G401 (cell line): ENCODE data around the gene FOSL2. TPM values are rescaled to one million over a fixed set of nuclear protein-coding genes. Genes with fewer than 3 reads are reported as not detected.

ENCODE experiments used
- DNase-seq: peaks from one replicate; pipeline ENCODE4 v3.0.0-alpha.2; 2015; ENCODE audit warnings: low spot score
- in situ Hi-C: cut with HindIII; loops from 2 replicates; pipeline ENCODE4 v1.10.0; 2016; ENCODE audit warnings: low sequenced_read_pairs, mixed read lengths
- total RNA-seq: library from RNA; depleted of rRNA; stranded (reverse); fragments of >200 nt; shearing (Covaris generic); gene quantifications from 2 replicates; pipeline ENCODE4 v1.2.3, GENCODE V29; 2014

FOSL2 gene
- total RNA-seq, 1 experiment from 2014 or later, result 16.1 TPM

GRCh38 chr2:28356095-28356911 lies 36.4 kb upstream of the FOSL2 start:
- in situ Hi-C loops, result no loop called here
- DNase-seq, result peak; percentile 47

GRCh38 chr2:28357055-28357454 lies 35.6 kb upstream of the FOSL2 start:
- DNase-seq, result no peak

GRCh38 chr2:28357948-28358667 lies 34.5 kb upstream of the FOSL2 start:
- in situ Hi-C loops, result no loop called here
- DNase-seq, result no peak

More at GRCh38 chr2:28357055-28357454, 35.6 kb upstream of the FOSL2 start:
- in situ Hi-C loops, result no loop called here

GRCh38 chr2:28358668-28359201 lies 33.9 kb upstream of the FOSL2 start:
- DNase-seq, result no peak
- in situ Hi-C loops, result no loop called here

GRCh38 chr2:28359222-28360057 lies 33.2 kb upstream of the FOSL2 start:
- DNase-seq, result no peak
- in situ Hi-C loops, result no loop called here

- no peak for DNase-seq
- in situ Hi-C loops, result no loop called here
Observed at GRCh38 chr2:28360058-28360717, 32.5 kb upstream of the FOSL2 start.

- DNase-seq, result no peak
- in situ Hi-C loops, result no loop called here
Observed at GRCh38 chr2:28360718-28361293, 31.9 kb upstream of the FOSL2 start.

GRCh38 chr2:28361991-28362710 lies 30.5 kb upstream of the FOSL2 start:
- in situ Hi-C loops, result no loop called here
- DNase-seq, result no peak

GRCh38 chr2:28362991-28363521 lies 29.6 kb upstream of the FOSL2 start:
- DNase-seq, result no peak
- in situ Hi-C loops, result no loop called here

GRCh38 chr2:28363686-28364280 lies 28.9 kb upstream of the FOSL2 start:
- in situ Hi-C loops, result no loop called here
- DNase-seq, result no peak

GRCh38 chr2:28364610-28365009 lies 28.0 kb upstream of the FOSL2 start:
- in situ Hi-C loops, result no loop called here
- DNase-seq, result no peak

- DNase-seq, result no peak
- in situ Hi-C loops, result no loop called here
Observed at GRCh38 chr2:28365158-28365557, 27.5 kb upstream of the FOSL2 start.

GRCh38 chr2:28366149-28366495 lies 26.5 kb upstream of the FOSL2 start:
- no peak for DNase-seq
- in situ Hi-C loops, result no loop called here

- no peak for DNase-seq
- in situ Hi-C loops, result no loop called here
Observed at GRCh38 chr2:28366496-28367282, 26.0 kb upstream of the FOSL2 start.

GRCh38 chr2:28367667-28368356 lies 24.8 kb upstream of the FOSL2 start:
- no peak for DNase-seq
- in situ Hi-C loops, result no loop called here

GRCh38 chr2:28368357-28368798 lies 24.3 kb upstream of the FOSL2 start:
- DNase-seq, result no peak

More at GRCh38 chr2:28368357-28368798, 24.3 kb upstream of the FOSL2 start:
- in situ Hi-C loops, result no loop called here
